NCI-H774 (cell line): Measurements from ENCODE around the gene AFMID.
"Not testable (repeated sequence)": the region's sequence is repeated elsewhere in the genome, so short reads cannot be mapped to it uniquely, and the experiment has no call there.

ENCODE experiments used
- DNase-seq: peaks from one replicate; lab custom pipeline; 2025; lab: John Stamatoyannopoulos, UW

Gene AFMID

DNA sequence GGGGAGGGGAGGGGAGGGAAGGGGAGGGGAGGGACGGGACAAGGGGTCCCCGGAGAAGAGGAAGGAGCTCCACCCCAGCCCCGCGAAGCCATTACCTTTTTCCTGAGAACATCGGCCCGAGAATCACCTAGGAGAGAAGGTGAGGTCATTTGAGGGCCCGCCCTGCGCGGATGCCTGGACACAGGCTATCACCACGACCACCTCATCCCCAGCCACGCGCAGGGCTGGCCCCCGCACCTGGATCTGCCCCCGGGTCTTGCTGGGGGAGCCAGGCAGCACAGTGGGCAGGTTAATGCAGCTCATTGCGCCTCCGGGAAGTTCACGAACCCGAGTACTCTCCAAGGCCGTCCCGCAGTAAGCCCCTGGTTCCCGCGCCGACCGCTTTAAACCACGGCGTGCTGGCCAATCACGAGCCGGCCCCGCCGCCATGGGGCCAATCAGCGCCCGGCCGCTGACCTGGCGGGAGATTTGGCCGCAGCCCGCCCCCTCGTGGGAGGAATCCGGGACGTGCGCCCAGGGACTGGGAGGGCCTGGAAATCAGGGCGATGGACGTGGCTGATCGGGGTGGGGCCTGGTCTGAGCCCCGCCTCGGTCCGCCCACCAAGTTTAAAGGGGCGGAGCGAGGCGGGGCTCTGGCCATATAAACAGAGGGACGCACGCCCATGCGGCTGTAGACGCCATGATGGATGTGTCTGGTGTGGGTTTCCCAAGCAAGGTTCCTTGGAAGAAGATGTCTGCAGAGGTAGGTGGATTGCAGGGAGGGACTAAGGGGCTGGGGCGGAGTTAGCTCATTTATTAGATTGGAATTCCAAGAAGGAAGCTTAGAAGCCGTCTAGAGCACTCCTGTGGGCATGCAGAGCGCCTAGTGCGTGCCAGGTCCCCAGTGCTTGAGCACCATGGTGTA lies at the start of gene AFMID, which contains the start of gene TK1:
Gene AFMID (plus strand): TSS at position 671 of the 904 bp plus-strand sequence. CDS start 9 bp downstream, at position 680.
Gene TK1 (minus strand): TSS at position 361 of the 904 bp plus-strand sequence. CDS start 58 bp downstream, at position 303.
- DNase-seq: peak; percentile 99

DNA sequence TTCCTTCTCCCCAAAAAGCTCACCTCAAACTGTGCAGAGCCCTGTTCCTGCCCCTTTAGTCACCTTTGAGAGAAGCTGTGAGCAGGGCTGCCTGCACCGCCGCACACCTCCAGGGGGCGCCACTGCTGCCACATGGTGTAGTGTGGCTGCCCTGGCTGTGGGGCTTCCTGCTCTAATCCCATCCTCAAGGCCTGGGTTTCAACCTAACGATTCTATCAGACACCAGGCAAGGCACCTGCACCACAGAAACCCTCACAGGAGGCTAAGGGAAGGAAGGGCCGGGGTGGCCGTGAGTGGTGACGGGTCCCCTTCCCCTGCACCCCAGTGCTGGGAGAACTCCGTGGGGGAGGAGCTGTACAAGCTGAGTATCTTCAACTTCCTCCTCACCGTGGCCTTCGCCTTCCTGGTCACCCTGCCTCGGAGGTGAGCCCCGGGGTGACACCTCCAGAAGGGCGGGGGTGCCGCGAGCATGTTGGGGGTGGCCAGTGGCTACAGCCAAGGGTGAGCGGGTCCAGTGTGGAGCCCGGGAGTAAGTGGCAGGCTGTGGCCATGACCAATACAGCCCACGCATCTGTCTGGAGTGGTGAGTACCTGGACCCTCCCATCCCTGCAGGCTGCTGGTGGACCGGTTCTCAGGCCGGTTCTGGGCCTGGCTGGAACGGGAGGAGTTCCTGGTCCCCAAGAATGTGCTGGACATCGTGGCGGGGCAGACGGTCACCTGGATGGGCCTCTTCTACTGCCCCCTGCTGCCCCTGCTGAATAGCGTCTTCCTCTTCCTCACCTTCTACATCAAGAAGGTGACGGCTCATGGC lies 49.6 kb upstream of the AFMID start:
- DNase-seq: no peak

GRCh38 chr17:78138204-78139060 lies 48.7 kb upstream of the AFMID start:
- DNase-seq: no peak

DNA sequence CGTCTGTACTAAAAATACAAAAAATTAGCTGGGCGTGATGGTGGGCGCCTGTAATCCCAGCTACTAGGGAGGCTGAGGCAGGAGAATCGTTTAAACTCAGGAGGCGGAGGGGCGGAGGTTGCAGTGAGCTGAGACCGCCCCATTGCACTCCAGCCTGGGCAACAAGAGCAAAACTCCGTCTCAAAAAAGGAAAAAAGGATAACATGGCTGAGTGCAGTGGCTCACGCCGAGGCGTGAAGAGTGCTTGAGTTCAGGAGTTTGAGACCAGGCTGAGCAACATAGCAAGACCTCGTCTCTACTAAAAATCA lies 47.3 kb upstream of the AFMID start:
- not testable (repeated sequence) for DNase-seq

GRCh38 chr17:78140169-78141051 lies 46.8 kb upstream of the AFMID start:
- peak; percentile 99 for DNase-seq

- DNase-seq: no peak
Observed at GRCh38 chr17:78141437-78142118, 45.6 kb upstream of the AFMID start.

- DNase-seq: no peak
Observed at GRCh38 chr17:78142119-78142861, 44.9 kb upstream of the AFMID start.

- DNase-seq: no peak
Observed at GRCh38 chr17:78143214-78144146, 43.7 kb upstream of the AFMID start.

DNA sequence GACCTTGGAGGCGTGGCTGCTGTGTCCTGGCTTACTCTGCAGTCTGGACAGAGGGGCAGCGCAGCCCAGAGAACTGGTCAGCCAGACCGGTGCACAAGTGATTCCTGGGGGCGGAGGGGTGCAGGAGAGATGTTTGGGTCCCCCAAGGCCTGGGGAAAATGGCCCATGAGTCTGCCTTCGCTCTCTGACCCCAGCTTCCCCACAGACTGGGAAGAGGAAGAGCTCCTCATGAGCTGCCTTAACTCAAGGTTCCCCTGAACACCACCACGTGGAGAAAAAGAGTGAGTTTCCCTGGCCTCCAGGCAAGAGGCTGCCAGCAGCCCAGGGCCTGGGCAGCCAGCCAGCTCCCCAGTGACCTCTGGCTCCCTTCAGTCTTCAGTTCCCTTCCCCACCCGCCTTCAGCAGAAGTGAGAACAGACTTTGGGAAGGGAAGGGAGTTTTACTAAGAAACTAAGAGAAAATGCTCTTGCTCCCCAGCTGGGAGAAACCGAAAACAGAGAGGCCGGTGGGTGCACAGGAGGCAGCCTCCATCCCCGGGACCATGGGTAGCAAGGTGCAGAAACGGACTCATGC lies 42.9 kb upstream of the AFMID start:
- DNase-seq: no peak

DNA sequence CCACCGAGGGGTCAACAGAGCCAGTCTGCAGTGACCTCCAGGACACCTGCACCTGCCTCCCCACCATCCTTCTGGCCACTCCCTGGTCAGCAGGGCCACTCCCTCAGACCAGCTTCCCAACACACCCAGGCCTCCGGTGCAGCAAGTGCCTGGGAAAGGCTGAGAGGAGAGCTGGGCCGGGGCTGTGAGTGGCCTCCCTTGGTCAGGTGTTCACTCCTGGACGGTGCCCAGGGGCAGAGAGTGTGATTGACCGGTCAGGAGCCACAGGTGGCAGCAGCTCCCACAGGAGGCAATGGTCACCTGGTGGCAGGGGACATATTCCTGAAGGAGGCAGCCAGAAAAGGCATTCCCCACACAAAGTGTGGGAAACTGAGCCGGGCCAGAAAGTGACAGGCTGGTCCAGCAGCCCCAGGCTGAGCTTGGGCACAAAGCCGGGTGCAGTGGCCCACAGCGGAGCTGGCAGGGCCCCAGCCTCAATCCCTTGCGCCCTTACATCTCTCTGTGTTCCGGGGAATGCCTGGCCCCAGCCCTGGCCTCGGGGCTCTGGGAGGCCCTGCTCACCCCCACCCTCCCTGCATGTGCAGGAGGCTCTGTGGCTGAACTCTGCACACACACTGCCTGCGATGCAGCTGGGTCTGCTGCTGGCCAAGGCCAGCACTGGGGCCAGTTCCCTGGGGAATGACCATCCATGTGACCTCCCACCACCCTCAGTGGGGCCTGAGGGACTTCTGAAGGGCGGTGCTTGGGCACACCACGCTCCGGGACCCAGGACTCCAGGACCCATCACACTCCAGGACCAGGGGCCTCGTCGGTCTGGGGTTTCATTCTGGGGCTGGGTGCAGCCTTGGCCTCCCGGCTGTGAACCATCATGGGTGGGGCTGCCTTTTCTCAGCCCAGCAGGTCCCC lies 42.2 kb upstream of the AFMID start:
- no peak for DNase-seq

- DNase-seq: no peak
Observed at GRCh38 chr17:78146471-78146869, 40.7 kb upstream of the AFMID start.

DNA sequence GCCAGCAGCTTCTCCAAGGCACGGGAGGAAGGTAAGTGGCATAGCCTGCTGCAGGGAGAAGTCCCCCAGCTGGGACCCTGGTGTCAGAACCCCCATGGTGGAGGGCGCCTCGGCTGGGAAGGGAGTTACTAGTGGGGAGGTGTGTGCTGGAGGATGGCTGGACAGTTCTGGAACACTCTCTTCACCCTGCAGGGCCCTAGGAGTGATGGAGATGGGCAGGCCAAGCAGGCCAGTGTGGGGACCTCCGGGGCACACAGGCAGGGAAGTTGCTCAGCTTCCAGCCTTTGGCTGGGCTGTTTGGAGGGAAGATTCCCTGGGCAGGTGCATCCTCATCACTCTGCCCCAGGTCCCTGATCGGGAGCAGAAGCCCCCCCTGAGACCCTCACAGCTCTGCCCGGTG lies 40.3 kb upstream of the AFMID start:
- DNase-seq: no peak

- no peak for DNase-seq
Observed at GRCh38 chr17:78147315-78147998, 39.7 kb upstream of the AFMID start.

DNA sequence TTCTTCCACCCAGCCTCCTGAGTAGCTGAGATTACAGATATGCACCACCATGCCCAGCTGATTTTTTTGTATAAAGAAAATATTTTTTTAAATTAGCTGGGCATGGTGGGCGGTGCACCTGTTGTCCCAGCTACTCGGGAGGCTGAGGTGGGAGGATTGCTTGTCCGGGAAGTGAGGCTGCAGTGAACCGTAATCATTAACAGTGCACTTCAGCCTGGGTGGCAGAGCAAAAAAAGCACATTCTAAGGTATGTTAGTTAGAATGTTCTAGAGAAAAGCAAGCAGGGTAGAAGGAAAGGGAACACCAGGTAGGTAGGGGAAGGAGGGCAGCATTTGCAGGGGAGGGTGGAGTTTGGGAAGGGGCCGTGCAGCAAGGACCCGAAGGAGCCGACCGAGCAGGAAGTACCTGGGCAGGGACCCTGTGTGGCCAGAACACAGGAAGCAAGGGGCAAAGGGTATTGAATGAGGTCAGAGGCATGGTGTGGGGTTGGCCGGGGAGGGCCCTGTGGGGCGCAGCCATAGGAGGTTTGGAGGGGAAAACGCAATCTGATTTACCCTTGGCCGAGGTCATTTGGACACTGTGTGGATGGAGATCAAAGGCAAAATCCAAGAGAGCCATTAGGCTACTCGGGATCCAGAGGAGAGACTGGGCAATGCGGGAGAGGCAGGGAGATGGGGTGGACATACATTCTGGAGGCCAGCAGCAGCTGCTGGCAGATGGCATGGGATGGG lies 38.7 kb upstream of the AFMID start:
- no peak for DNase-seq

GRCh38 chr17:78151514-78152008 lies 35.6 kb upstream of the AFMID start:
- DNase-seq: no peak
